Caco-2 (cell line): ENCODE results near the gene DCAF11. TPM values are rescaled to one million over a fixed set of nuclear protein-coding genes. Genes with fewer than 3 reads are reported as not detected.

Experiments used
- BruUV-seq: library from RNA; stranded (reverse); fragments of 400-500 nt; replicated peaks from 2 replicates; lab custom pipeline; 2021; lab: Mats Ljungman, UMichigan
- CTCF ChIA-PET: fragments of 300-600 bp; sonication (Branson Sonifier 250); formaldehyde crosslinking; loops from one replicate; lab custom pipeline; 2022; ENCODE audit warnings: antibody characterized with exemption; lab: Charles Lee
- POLR2A ChIA-PET: fragments of 300-600 bp; sonication (Branson Sonifier 250); formaldehyde crosslinking; loops from one replicate; lab custom pipeline; 2022; ENCODE audit warnings: antibody characterized with exemption; lab: Charles Lee
- DNase-seq, 2 experiments: peaks; one replicate each; pipeline versions ENCODE4 v3.0.0 to v3.0.0-alpha.2; 2020 to 2022
- H3K27me3 ChIP-seq: replicated peaks from 2 replicates; pipeline ENCODE4 v1.6.0; 2011; ENCODE audit warnings: low read length; ENCODE audit not compliant: control insufficient read depth, insufficient read depth
- H3K36me3 ChIP-seq: 2 replicates; pipeline ENCODE4 v1.5.1; 2011; ENCODE audit warnings: low read length; ENCODE audit not compliant: control insufficient read depth, insufficient read depth
- H3K4me1 ChIP-seq: fragments of 250-450 bp; sonication (Bioruptor Pico); 2 replicates; pipeline ENCODE4 v1.5.1; 2020; ENCODE audit warnings: mild to moderate bottlenecking
- H3K4me3 ChIP-seq: 2 replicates; pipeline ENCODE4 v1.5.1; 2011; ENCODE audit warnings: low read depth, mild to moderate bottlenecking, control low read depth, low read length
- H3K9me3 ChIP-seq: fragments of 250-450 bp; sonication (Bioruptor Pico); 2 replicates; pipeline ENCODE4 v1.5.1; 2020; ENCODE audit warnings: mild to moderate bottlenecking, moderate library complexity
- H3K27ac Mint-ChIP-seq: one replicate; pipeline ENCODE4 v1.8.0; 2022; ENCODE audit warnings: mixed read lengths; ENCODE audit not compliant: unreplicated experiment
- H3K27me3 Mint-ChIP-seq: one replicate; pipeline ENCODE4 v1.8.0; 2022; ENCODE audit warnings: mixed read lengths; ENCODE audit not compliant: insufficient read depth, unreplicated experiment
- H3K36me3 Mint-ChIP-seq: one replicate; pipeline ENCODE4 v1.8.0; 2022; ENCODE audit warnings: mild to moderate bottlenecking, mixed read lengths; ENCODE audit not compliant: insufficient read depth, unreplicated experiment
- H3K4me1 Mint-ChIP-seq: one replicate; pipeline ENCODE4 v1.8.0; 2022; ENCODE audit warnings: low read depth, mixed read lengths; ENCODE audit not compliant: unreplicated experiment
- H3K4me3 Mint-ChIP-seq: one replicate; pipeline ENCODE4 v1.8.0; 2022; ENCODE audit warnings: mild to moderate bottlenecking, moderate library complexity, mixed read lengths; ENCODE audit not compliant: unreplicated experiment
- H3K9me3 Mint-ChIP-seq: one replicate; pipeline ENCODE4 v1.8.0; 2022; ENCODE audit warnings: mixed read lengths; ENCODE audit not compliant: unreplicated experiment
- intact Hi-C: fragments of 100-400 bp; cut with micrococcal nuclease; formaldehyde crosslinking; loops from one replicate; pipeline ENCODE4 v1.10.0; 2022; ENCODE audit not compliant: unreplicated experiment
- total RNA-seq: library from RNA; stranded (reverse); gene quantifications from 2 replicates; pipeline ENCODE4 v1.2.3, GENCODE V29; 2022
- TF ChIP-seq, protein P1 (sequence below), 2 experiments: fragments of 200-600 bp in 1 of 2; IDR thresholded peaks; 1 replicate in 1 of 2; 2 replicates in 1 of 2; pipeline versions ENCODE4 v1.5.1 to v1.8.0; 2011 to 2022; ENCODE audit warnings: antibody characterized with exemption in 1 of 2, control low read depth in 1 of 2, inconsistent platforms in 1 of 2, low read depth in 1 of 2, low read length in 1 of 2, mild to moderate bottlenecking in 1 of 2, moderate library complexity in 1 of 2; ENCODE audit not compliant: insufficient read depth in 1 of 2, severe bottlenecking in 1 of 2, unreplicated experiment in 1 of 2

The DCAF11 gene
- total RNA-seq, 1 experiment from 2014 or later, result 65.9 TPM

DNA sequence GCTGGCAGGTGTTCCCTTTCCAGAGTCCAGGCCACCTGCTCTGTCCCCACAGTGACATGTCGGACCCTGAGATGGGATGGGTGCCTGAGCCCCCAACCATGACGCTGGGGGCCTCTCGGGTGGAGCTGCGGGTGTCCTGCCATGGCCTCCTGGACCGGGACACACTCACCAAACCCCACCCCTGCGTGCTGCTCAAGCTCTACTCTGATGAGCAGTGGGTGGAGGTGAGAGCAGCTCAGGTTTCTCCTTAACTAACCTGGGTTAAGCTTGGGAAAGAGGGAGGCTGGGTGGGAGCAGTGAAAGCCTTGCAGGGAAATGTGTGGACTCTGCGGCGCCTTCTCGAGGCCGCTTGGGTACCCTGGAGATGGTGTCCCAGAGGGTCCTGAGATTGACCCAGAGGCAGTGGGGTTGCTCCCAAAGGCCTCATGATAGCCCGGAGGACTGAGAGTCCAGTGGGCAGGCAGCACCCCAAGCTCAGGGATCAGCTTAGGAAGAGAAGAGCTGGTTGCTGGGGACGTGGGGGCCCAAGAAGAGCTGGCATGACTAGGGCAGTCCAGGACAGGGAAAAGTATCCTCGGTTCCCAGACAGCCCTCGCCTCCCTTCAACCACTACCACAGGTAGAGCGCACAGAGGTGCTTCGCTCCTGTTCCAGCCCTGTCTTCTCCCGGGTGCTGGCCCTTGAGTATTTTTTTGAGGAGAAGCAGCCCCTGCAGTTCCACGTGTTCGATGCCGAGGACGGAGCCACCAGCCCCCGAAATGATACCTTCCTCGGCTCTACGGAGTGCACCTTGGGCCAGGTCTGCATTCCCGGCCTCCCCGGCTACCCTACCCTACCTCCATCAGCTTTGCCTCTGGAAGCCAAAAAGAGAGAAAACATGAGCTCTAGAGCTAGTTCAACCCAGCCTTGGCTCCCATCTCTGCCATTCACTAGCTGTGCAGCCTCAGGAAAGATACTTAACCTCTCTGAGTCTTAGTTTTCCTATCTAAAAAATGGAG is 41.4 kb upstream of the DCAF11 start:
- Mint-ChIP-seq H3K4me1 (peaks cover 9% of the 10 kb centered on the region), H3K27me3 (no peaks in the 10 kb centered on the region), H3K27ac (no peak overlapping the region), H3K36me3 (no peaks in the 10 kb centered on the region), H3K9me3 (no peaks in the 10 kb centered on the region), H3K4me3 (no peak overlapping the region)
- no peaks in the 10 kb centered on the region; the same call in 1 of the 2 replicates for H3K4me1 ChIP-seq
- POLR2A ChIA-PET, result no interaction called here
- TF ChIP-seq, protein P1, sequence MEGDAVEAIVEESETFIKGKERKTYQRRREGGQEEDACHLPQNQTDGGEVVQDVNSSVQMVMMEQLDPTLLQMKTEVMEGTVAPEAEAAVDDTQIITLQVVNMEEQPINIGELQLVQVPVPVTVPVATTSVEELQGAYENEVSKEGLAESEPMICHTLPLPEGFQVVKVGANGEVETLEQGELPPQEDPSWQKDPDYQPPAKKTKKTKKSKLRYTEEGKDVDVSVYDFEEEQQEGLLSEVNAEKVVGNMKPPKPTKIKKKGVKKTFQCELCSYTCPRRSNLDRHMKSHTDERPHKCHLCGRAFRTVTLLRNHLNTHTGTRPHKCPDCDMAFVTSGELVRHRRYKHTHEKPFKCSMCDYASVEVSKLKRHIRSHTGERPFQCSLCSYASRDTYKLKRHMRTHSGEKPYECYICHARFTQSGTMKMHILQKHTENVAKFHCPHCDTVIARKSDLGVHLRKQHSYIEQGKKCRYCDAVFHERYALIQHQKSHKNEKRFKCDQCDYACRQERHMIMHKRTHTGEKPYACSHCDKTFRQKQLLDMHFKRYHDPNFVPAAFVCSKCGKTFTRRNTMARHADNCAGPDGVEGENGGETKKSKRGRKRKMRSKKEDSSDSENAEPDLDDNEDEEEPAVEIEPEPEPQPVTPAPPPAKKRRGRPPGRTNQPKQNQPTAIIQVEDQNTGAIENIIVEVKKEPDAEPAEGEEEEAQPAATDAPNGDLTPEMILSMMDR (IDR thresholded peaks at IDR 0.05; ENCODE audit: insufficient read depth in 1 of 2, low read depth in 1 of 2, low read length in 1 of 2, severe bottlenecking in 1 of 2, unreplicated experiment in 1 of 2), result no peak
- intact Hi-C loops, result no loop called here
- DNase-seq, result no peak
- no peak overlapping the region for H3K4me3 ChIP-seq
- no peaks in the 10 kb centered on the region for H3K27me3 ChIP-seq
- H3K9me3 ChIP-seq, result no peaks in the 10 kb centered on the region
- no peaks in the 10 kb centered on the region for H3K36me3 ChIP-seq
- no TSS peak for BruUV-seq
- CTCF ChIA-PET, result interaction anchor here (1.2 kb wide), 2 partner anchors 15 to 17 kb away, joined by 3 to 4 read pairs; no protein-coding TSS in a partner anchor

DNA sequence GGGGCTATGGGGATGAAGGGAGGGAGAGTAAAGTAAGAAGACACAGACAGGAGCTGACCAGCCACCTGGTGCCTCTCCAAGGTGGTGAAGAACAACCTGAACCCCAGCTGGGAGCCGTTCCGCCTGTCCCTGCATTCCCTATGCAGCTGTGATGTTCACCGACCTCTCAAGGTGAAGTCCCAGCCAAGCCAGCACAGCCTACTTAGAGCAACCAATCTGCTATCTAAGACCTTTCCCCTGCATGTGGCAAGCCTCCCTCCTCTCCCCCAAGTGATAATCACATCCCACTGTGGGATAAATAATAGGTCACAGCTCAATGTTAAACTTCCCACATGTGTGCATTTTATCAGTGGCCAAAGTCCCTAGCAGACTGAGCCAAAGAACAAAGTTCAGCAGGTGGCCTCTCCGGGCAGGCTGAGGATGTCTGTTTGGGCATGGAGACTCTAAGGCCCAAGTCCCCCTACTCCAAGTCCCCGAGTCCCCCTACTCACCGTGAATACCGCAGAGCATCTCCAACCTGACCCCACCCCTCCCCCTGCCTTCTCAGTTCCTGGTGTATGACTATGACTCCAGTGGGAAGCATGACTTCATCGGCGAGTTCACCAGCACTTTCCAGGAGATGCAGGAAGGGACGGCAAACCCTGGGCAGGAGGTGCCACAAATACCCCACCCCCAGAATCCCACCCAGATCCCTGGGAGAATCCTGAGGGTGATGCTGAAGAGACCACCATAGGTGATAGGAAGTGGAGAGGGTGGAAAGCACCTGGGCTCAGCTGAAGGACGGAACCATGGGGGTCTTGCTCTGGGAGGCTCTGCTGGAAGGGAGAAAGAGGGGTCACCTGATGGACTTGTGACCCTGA is 39.7 kb upstream of the DCAF11 start:
- Mint-ChIP-seq H3K9me3 (no peaks in the 10 kb centered on the region), H3K27me3 (no peaks in the 10 kb centered on the region), H3K36me3 (no peaks in the 10 kb centered on the region), H3K4me3 (no peak overlapping the region), H3K27ac (no peak overlapping the region), H3K4me1 (peaks cover 9% of the 10 kb centered on the region)
- TF ChIP-seq, protein P1 (IDR thresholded peaks at IDR 0.05; ENCODE audit: insufficient read depth in 1 of 2, low read depth in 1 of 2, low read length in 1 of 2, severe bottlenecking in 1 of 2, unreplicated experiment in 1 of 2), result no peak
- BruUV-seq, result no TSS peak
- H3K4me3 ChIP-seq, result no peak overlapping the region
- no peaks in the 10 kb centered on the region for H3K9me3 ChIP-seq
- intact Hi-C loops, result no loop called here
- DNase-seq, result no peak
- no peaks in the 10 kb centered on the region for H3K36me3 ChIP-seq
- POLR2A ChIA-PET, result interaction anchor here (0.5 kb wide), 1 partner anchor 168 kb away, joined by 3 read pairs; the partner anchor contains the start of gene TINF2
- H3K27me3 ChIP-seq, result no peaks in the 10 kb centered on the region; the same call in 1 of the 2 replicates
- H3K4me1 ChIP-seq, result no peaks in the 10 kb centered on the region; the same call in 1 of the 2 replicates
- CTCF ChIA-PET, result interaction anchor here (0.5 to 1.2 kb wide), 3 partner anchors 16 to 30 kb away, joined by 3 to 5 read pairs (median 4); no protein-coding TSS in a partner anchor
